Neural crest cell (in vitro differentiated cells): Measurements from ENCODE around the gene FAM83E. TPM values are rescaled to one million over a fixed set of nuclear protein-coding genes. Genes with fewer than 3 reads are reported as not detected.
A peak's percentile ranks its signal among the peaks of the same experiment; 100 is the strongest.

Experiments
- DNase-seq: peaks from one replicate; pipeline ENCODE4 v3.0.0; 2021; ENCODE audit warnings: low read depth, mixed read lengths, low spot score
- H3K27ac Mint-ChIP-seq: one replicate; pipeline ENCODE4 v1.8.0; 2021; ENCODE audit warnings: mild to moderate bottlenecking, mixed read lengths; ENCODE audit not compliant: unreplicated experiment
- H3K27me3 Mint-ChIP-seq: 2 replicates; pipeline ENCODE4 v1.8.0; 2021; ENCODE audit warnings: low read depth, mild to moderate bottlenecking, mixed read lengths
- H3K36me3 Mint-ChIP-seq: 2 replicates; pipeline ENCODE4 v1.8.0; 2021; ENCODE audit warnings: low read depth, mild to moderate bottlenecking, mixed read lengths
- H3K4me1 Mint-ChIP-seq: 2 replicates; pipeline ENCODE4 v1.8.0; 2021; ENCODE audit warnings: mixed read lengths
- H3K4me3 Mint-ChIP-seq: one replicate; pipeline ENCODE4 v1.8.0; 2021; ENCODE audit warnings: mild to moderate bottlenecking, mixed read lengths
- H3K9me3 Mint-ChIP-seq: 2 replicates; pipeline ENCODE4 v1.8.0; 2021; ENCODE audit warnings: mixed read lengths
- CTCF ChIP-seq: fragments of 200-600 bp; sonication (generic); conservative IDR thresholded peaks from 2 replicates; pipeline ENCODE4 v1.5.0; 2021; ENCODE audit warnings: antibody characterized with exemption, mild to moderate bottlenecking
- total RNA-seq: library from RNA; stranded (reverse); gene quantifications from 2 replicates; pipeline ENCODE4 v1.2.1, GENCODE V29; 2021

The FAM83E gene
- total RNA-seq, 1 donor from 2014 or later, result 6.1 TPM

- Mint-ChIP-seq H3K27ac (no peak overlapping the region), H3K36me3 (peaks cover 4% of the 10 kb centered on the region), H3K4me3 (peak overlapping the region; percentile 44), H3K27me3 (peaks cover 5% of the 10 kb centered on the region), H3K4me1 (peaks cover 44% of the 10 kb centered on the region), H3K9me3 (no peaks in the 10 kb centered on the region)
- TF ChIP-seq CTCF, result no peak
- DNase-seq, result no peak
Observed at GRCh38 chr19:48625891-48626327, 11.0 kb upstream of the FAM83E start.

- no peaks in the 10 kb centered on the region for H3K9me3 Mint-ChIP-seq
- no peak for DNase-seq
- H3K4me3 Mint-ChIP-seq, result peak overlapping the region; percentile 87
- peaks cover 4% of the 10 kb centered on the region for H3K36me3 Mint-ChIP-seq
- H3K27ac Mint-ChIP-seq, result peak overlapping the region; percentile 83
- no peak for TF ChIP-seq CTCF
- H3K4me1 Mint-ChIP-seq, result peaks cover 39% of the 10 kb centered on the region
- H3K27me3 Mint-ChIP-seq, result peaks cover 3% of the 10 kb centered on the region
Observed at GRCh38 chr19:48624791-48625723, 10.2 kb upstream of the FAM83E start.

- peak overlapping the region; percentile 96 for H3K27ac Mint-ChIP-seq
Observed at GRCh38 chr19:48624067-48624594, 9.3 kb upstream of the FAM83E start.

GRCh38 chr19:48623556-48624066, 8.7 kb upstream of the FAM83E start:
- Mint-ChIP-seq H3K36me3 (peaks cover 9% of the 10 kb centered on the region), H3K4me3 (peak overlapping the region; percentile 87)

More at GRCh38 chr19:48624067-48624594, 9.3 kb upstream of the FAM83E start:
- H3K9me3 Mint-ChIP-seq, result no peaks in the 10 kb centered on the region
- peaks cover 1% of the 10 kb centered on the region for H3K27me3 Mint-ChIP-seq
- H3K36me3 Mint-ChIP-seq, result peaks cover 5% of the 10 kb centered on the region
- TF ChIP-seq CTCF, result no peak
- DNase-seq, result peak; percentile 94
- H3K4me3 Mint-ChIP-seq, result peak overlapping the region; percentile 87
- H3K4me1 Mint-ChIP-seq, result peaks cover 44% of the 10 kb centered on the region

More at GRCh38 chr19:48623556-48624066, 8.7 kb upstream of the FAM83E start:
- Mint-ChIP-seq H3K9me3 (no peaks in the 10 kb centered on the region), H3K4me1 (peaks cover 48% of the 10 kb centered on the region), H3K27ac (peak overlapping the region; percentile 96), H3K27me3 (peaks cover 3% of the 10 kb centered on the region)
- DNase-seq, result no peak
- TF ChIP-seq CTCF, result no peak
